Endothelial cell (in vitro differentiated cells): ENCODE results near the gene BUB3. TPM values are rescaled to one million over a fixed set of nuclear protein-coding genes. Genes with fewer than 3 reads are reported as not detected.
"Not testable (repeated sequence)": the region's sequence is repeated elsewhere in the genome, so short reads cannot be mapped to it uniquely, and the experiment has no call there.

Experiments used
- DNase-seq: peaks from one replicate; pipeline ENCODE4 v3.0.0; 2021; ENCODE audit warnings: low spot score
- H3K27ac Mint-ChIP-seq: one replicate; pipeline ENCODE4 v1.8.0; 2021; ENCODE audit warnings: mixed read lengths, inconsistent platforms; ENCODE audit not compliant: unreplicated experiment
- H3K27me3 Mint-ChIP-seq: one replicate; pipeline ENCODE4 v1.8.0; 2021; ENCODE audit warnings: mild to moderate bottlenecking, moderate library complexity, mixed read lengths, inconsistent platforms; ENCODE audit not compliant: unreplicated experiment
- H3K36me3 Mint-ChIP-seq: one replicate; pipeline ENCODE4 v1.8.0; 2021; ENCODE audit warnings: mild to moderate bottlenecking, low read depth, mixed read lengths, inconsistent platforms; ENCODE audit not compliant: unreplicated experiment
- H3K4me1 Mint-ChIP-seq: one replicate; pipeline ENCODE4 v1.8.0; 2021; ENCODE audit warnings: mild to moderate bottlenecking, mixed read lengths, inconsistent platforms; ENCODE audit not compliant: unreplicated experiment
- H3K4me3 Mint-ChIP-seq: one replicate; pipeline ENCODE4 v1.8.0; 2021; ENCODE audit warnings: mild to moderate bottlenecking, mixed read lengths, inconsistent platforms; ENCODE audit not compliant: unreplicated experiment
- H3K9me3 Mint-ChIP-seq: one replicate; pipeline ENCODE4 v1.8.0; 2021; ENCODE audit warnings: mixed read lengths, inconsistent platforms; ENCODE audit not compliant: unreplicated experiment
- CTCF ChIP-seq: fragments of 200-600 bp; sonication (generic); IDR thresholded peaks from one replicate; pipeline ENCODE4 v1.5.0; 2021; ENCODE audit warnings: antibody characterized with exemption; ENCODE audit not compliant: unreplicated experiment
- total RNA-seq: library from RNA; stranded (reverse); fragmentation: NEBNext Ultra II Directional; extraction: Animal tissue kit (Norgen Biotek cat#: 25700); gene quantifications from one replicate; pipeline ENCODE4 v1.2.1, GENCODE V29; 2021; ENCODE audit not compliant: unreplicated experiment

BUB3 gene
- total RNA-seq, 1 donor from 2014 or later = 107 TPM

GRCh38 chr10:123175389-123176387, 21.5 kb downstream of the BUB3 start:
- Mint-ChIP-seq H3K9me3 (no peaks in the 10 kb centered on the region), H3K27me3 (peaks cover 2% of the 10 kb centered on the region), H3K4me3 (peak overlapping the region; percentile 0), H3K27ac (no peak overlapping the region), H3K4me1 (no peaks in the 10 kb centered on the region), H3K36me3 (peaks cover 23% of the 10 kb centered on the region)
- no peak for TF ChIP-seq CTCF
- DNase-seq = no peak

GRCh38 chr10:123178390-123178789, 24.2 kb downstream of the BUB3 start:
- DNase-seq, H3K27ac Mint-ChIP-seq, H3K27me3 Mint-ChIP-seq, H3K9me3 Mint-ChIP-seq, H3K4me3 Mint-ChIP-seq, H3K4me1 Mint-ChIP-seq: not testable (repeated sequence)
- peaks cover 26% of the 10 kb centered on the region for H3K36me3 Mint-ChIP-seq

GRCh38 chr10:123180101-123181090, 26.2 kb downstream of the BUB3 start:
- H3K36me3 Mint-ChIP-seq = peaks cover 27% of the 10 kb centered on the region
- peaks cover 2% of the 10 kb centered on the region for H3K27me3 Mint-ChIP-seq
- H3K9me3 Mint-ChIP-seq = no peaks in the 10 kb centered on the region
- TF ChIP-seq CTCF = no peak
- no peak overlapping the region for H3K27ac Mint-ChIP-seq
- DNase-seq = no peak
- no peak overlapping the region for H3K4me3 Mint-ChIP-seq
- H3K4me1 Mint-ChIP-seq = no peaks in the 10 kb centered on the region

GRCh38 chr10:123183724-123184123, 29.5 kb downstream of the BUB3 start:
- Mint-ChIP-seq H3K9me3 (no peaks in the 10 kb centered on the region), H3K4me3 (no peak overlapping the region), H3K36me3 (peaks cover 16% of the 10 kb centered on the region), H3K4me1 (no peaks in the 10 kb centered on the region), H3K27ac (no peak overlapping the region), H3K27me3 (no peaks in the 10 kb centered on the region)
- DNase-seq = no peak
- TF ChIP-seq CTCF = no peak

- Mint-ChIP-seq H3K4me3 (no peak overlapping the region), H3K27me3 (no peaks in the 10 kb centered on the region), H3K27ac (no peak overlapping the region), H3K36me3 (peaks cover 21% of the 10 kb centered on the region), H3K9me3 (no peaks in the 10 kb centered on the region), H3K4me1 (no peaks in the 10 kb centered on the region)
- no peak for TF ChIP-seq CTCF
- DNase-seq = no peak
Observed at GRCh38 chr10:123187781-123188180, 33.6 kb downstream of the BUB3 start.
